Activated T-helper 1 cell treated with Interleukin-2 at 50 U/mL for 16 hours (primary cell): ENCODE results near the gene CRKL.

Experiments
- DNase-seq: peaks from one replicate; pipeline ENCODE4 v3.0.0-alpha.2; 2020; ENCODE audit warnings: low read depth

CRKL gene

DNA sequence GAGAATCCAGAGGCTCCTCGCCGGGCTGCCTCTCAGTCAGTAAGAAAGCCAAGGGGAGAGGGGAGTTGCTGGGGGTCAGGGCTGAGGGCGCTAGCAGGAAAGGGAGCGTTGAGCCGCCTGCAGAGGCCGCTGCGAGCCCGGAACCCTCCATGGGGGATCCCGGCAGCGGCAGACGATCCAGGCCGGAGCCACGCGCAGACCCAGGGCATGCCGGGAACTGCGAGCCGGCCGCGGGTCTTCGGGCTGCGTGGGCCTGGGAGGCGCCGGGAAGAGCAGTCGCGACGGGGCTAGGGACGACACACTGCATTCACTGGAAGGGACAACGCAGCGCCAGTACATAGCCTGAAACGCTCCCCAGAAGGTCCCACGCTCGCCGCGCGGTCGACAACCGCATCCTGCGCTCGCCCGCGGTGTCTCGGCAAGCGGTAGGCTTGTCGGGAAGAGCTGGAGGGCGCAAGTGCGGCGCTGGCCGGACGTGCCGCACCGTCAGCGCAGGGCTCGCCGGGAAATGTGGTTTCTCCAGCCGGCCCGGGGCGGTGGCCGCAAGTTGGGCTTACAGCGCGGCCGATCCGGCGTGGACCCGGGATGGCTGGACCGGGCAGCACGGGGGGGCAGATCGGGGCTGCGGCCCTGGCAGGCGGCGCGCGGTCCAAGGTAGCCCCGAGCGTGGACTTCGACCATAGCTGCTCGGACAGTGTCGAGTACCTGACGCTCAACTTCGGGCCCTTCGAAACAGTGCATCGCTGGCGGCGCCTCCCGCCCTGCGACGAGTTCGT is 64.8 kb downstream of the CRKL start, which contains the start of gene LZTR1:
Gene LZTR1 (plus strand): TSS at position 511 of the 776 bp plus-strand sequence. CDS start 75 bp downstream, at position 586.
- DNase-seq, result peak; percentile 50

DNA sequence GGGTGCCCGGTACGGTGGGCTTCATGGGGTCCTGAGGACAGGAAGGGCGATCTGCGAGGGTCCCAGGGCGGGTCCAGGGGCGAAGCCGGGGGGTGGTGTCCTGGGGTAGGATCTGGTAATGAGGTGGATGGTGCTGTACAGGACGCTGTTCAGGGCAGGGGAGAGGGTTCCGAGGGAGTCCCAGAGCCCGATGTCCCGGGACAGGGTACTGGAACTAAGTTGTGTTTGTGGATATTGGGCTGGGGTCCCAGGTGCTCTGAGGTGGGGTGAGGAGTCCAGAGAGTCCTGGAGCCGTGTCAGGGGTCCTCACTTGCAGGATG is 65.3 kb downstream of the CRKL start:
- no peak for DNase-seq

DNA sequence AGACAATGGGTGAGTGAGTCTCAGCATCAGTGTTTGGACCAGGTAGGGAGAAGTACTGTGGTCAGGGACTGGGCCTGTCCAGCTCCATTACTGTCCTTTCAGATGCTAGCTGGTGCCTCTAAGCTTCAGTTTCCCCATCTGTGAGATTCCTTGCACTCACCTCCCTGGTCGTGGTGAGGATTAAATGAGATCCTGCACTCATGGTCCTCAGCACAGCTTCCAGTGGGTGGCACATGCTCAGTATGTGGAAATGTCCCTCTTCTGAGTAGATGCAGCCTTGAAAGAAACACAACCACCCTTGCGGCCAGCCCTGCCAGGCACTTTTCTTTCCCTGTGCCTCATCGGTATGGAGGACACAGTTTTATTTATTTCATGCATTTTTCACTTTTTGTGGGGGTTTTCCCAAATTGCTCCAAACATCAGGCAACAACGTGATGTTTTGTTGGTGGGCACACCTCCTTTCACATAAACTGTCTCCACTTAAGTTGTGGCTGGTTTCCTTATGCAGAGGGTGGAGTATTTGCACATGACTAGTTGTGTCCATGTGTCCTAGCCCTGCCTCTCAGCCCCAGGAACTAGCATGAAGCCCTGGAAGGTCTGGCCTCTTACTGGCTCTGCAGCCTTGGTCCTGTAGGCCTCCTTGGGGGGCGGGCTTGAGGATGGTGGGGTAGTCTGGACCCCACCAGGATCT is 66.0 kb downstream of the CRKL start:
- DNase-seq, result no peak

DNA sequence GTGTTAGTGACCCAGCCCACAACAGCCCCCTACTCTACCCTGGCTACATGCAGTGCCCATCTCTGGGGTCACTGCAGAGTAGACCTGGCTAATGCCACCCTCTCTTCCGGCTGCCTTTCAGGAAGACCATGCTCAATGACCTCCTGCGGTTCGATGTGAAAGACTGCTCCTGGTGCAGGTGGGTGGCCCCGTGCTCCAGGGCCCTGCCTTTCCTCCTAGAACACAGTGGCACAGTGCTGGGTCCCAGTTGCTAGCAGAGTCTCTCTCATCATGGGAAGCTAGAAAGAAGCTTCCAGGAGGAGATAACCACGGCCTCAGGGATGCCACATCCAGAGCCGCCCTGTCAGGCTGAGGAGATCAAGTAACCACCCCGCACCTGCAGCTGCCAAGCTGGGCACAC is 68.5 kb downstream of the CRKL start:
- DNase-seq, result no peak

DNA sequence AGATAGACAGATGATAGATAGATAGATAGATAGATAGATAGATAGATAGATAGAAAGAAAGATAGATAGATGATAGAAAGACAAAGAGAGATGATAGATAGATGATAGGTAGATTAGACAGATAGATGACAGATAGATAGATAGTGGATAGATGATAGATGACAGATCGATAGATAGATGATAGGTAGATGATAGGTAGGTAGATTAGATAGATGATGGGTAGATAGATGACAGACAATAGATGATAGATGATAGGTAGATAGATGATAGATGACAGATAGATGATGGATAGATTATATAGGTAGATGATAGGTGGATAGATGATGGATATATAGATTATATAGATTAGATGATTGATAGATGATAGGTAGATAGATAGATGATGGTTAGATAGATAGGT is 69.2 kb downstream of the CRKL start:
- no peak for DNase-seq

DNA sequence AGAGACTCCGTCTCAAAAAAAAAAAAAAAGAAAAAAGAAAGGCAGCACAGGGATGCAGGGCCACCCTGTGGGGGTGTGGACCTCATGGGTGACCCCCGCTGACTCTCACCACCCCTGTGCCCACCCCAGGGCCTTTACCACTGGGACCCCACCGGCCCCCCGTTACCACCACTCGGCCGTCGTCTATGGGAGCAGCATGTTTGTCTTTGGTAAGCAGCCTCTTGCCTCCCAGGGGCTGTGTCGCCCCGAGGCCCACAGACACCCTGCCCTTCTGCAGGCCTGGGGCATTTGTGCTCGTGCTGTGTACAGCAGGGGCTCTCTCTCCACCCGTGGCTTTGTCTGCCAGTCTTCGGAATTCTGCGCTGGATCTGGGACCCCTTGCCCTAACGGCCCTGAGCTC is 70.2 kb downstream of the CRKL start:
- no peak for DNase-seq

DNA sequence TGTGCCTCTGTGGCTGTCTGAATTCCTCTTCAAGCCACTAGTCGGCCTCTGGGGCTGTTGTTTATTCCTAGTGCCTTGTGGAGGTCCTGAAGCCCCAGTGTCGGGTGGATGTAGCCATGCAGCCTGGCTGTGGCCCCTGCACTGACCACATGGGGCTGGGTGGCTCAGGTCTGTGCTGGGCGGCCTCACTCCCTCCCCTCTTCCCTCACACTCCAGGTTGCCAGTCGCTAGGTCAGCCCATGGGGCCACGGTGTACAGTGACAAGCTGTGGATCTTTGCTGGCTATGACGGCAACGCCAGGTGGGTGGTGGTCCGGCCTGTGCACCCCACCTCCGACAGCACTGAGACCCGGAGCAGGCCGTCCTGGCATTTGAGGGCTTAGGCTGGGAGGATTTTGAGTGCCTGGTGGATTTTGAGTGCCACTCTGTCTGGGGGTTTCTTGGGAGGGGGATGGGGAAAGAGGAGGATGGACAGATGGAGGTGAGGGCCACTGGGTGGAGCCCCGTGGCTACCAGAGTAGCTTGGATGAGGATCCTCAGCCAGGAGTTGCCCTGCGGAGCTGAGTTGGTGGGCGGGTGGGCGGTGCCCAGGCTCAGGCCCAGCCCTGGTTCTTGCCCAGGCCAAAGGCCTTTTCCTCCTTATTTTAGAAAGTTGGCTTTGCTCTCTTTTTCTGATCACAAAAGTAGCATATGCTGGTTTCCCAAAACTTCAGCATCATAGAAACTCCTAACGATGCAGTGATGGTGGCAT is 71.5 kb downstream of the CRKL start:
- DNase-seq, result no peak

DNA sequence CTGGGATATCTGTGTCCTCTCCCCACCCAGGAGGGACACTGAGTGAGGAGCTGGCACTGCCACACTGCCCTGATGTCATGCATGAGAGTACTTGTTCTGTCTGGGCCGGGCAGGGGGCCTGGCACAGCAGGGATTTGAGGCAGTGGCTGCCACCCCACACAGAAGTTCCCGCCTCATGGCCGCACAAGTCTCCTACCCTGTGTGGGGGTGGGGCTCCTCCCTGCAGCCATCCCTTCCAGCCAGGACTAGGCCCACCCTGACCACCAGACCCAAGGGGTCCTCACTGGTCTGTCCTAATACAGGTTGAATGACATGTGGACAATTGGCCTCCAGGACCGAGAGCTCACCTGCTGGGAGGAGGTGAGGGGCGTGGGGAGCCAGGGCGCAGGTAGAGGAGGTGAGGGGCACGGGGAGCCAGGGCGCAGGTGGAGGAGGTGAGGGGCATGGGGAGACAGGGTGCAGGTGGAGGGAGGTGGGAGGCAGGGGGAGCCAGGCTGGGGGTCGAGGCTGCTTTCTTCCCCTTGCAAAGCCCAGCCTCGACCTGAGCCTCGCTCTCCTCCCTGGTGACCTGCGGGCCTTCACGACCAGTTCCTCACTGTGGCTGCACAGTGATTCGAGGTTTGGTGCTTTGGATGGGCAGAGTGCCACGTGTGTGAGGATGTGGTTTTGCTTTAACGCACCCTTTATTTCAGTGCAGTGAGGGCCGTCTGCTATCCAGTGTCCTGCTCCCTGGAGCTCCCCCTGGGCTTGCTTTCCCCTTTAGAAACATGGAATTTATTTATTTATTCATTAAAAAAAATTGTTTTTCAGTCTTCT is 72.3 kb downstream of the CRKL start:
- DNase-seq, result no peak

DNA sequence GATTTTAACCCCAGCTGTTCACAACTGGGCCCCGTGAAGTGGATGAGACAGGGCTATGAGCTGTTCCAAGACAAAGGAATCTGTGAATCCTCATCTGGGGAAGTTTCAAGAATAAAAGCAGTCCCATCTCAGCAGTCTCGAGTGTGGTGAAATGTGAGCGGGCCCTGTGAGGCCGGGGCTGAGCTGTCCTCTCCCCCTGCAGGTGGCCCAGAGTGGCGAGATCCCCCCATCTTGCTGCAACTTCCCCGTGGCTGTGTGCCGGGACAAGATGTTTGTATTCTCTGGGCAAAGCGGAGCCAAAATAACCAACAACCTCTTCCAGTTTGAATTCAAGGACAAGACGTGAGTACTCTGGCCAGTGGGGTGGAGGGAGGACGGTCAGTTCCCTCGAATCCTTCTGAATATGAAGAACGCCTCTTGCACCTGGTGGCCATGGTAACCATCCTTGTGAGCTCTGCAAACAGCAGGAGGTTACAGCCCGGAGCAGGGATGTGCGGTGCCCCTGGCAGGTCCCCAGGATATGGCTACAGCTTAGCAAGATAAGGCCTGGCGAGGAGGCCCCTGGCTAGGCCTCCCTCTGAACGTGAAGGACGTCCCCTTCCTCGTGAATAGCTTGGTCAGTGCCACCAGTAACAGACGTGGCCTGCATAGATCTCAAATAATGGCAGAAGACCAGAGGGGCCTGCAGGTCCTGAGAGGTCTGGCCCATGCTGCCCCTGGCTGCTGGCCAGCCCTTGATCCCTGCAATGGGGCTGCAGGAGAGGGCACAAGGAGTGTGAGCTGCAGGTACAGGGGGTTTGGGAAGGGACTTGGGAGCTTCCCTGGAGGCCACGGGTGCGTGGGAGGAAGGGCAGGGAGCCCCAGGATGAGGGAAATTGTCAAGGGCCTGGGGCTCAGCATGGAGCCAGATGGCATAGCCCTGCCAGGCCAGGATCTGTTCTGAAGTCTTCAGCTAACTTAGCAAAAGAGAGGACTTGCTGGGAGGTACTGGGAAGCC is 73.3 kb downstream of the CRKL start:
- DNase-seq, result no peak

DNA sequence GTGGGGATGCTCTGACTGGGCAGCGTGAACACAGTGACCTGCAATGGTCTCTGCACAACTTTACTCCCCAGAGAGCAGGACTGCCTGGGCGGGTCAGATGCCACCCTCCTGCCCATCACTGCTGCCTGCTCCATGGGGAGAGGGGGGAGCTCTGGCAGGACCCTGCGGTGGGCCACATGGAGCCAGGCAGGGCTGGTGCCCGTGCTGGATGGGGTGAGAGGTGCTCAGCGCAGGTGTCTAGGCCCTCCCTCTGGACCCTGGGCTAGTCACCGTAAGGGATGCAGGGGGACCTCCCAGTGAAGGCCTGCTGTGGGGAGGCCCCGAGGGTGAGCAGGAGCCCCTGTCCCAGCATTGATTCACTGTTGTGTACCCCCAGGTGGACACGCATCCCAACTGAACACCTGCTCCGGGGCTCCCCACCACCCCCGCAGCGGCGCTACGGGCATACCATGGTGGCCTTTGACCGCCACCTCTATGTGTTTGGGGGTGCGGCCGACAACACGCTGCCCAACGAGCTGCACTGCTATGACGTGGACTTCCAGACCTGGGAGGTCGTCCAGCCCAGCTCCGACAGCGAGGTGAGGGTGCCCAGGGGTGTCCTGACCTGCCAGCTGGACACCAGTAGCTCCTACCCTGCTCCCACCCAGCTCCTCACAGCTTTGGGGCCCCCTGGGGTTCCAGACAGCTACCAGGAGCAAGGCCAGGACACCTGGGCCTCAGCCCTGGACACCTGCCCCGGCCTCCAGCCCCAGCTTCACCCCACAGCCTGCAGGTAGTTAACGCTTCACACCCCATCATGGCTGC is 74.2 kb downstream of the CRKL start:
- DNase-seq, result no peak

DNA sequence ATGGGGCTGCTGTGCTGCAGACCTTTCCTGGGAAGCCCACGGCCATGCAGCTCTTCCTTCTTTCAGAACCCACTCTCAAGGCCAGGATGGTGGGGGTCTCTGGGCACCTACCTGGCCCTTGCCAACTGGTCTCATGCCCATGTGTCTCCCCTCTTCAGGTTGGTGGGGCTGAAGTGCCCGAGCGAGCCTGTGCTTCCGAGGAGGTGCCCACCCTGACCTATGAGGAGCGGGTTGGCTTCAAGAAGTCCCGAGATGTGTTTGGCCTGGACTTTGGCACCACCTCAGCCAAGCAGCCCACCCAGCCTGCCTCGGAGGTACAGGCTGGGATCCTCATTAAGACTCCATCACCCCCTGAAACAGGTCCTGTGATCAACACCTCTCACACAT is 74.8 kb downstream of the CRKL start:
- no peak for DNase-seq

DNA sequence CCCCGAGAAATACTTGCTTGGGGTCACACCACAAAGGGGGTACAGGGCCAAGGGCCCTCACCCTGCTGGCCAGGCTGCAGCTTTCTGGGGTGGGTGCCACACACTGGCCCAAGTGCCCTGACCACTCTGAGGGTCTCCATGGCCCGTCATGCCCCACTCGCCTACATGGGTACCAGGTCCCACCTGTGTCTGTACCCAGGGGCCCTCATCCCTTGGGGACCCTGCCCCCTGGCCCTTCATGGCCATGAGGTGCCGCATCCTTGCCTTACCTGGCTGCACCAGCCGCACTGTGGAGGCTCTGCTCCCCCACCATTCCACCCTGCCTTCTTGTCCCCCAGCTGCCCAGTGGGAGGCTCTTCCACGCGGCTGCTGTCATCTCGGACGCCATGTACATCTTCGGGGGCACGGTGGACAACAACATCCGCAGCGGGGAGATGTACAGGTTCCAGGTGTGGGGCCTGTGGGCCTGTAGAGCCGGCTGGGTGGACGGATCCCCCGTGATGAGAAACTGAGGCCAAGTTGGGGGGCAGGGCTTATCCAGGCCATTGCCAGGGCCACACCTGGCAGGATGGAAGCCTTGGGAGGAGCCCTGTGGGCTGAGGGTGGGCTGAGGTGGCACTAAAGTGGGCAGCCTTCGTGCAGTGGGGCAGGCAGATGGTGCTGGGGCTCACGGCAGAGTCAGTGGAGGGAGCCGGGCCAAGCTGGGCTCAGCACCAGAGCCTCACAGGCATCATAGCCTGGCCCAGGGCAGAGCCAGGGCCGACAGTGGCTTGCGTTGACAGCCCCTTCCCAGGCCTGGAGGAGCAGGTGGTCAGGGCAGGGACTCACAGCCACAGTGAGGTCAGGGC is 75.5 kb downstream of the CRKL start:
- no peak for DNase-seq

DNA sequence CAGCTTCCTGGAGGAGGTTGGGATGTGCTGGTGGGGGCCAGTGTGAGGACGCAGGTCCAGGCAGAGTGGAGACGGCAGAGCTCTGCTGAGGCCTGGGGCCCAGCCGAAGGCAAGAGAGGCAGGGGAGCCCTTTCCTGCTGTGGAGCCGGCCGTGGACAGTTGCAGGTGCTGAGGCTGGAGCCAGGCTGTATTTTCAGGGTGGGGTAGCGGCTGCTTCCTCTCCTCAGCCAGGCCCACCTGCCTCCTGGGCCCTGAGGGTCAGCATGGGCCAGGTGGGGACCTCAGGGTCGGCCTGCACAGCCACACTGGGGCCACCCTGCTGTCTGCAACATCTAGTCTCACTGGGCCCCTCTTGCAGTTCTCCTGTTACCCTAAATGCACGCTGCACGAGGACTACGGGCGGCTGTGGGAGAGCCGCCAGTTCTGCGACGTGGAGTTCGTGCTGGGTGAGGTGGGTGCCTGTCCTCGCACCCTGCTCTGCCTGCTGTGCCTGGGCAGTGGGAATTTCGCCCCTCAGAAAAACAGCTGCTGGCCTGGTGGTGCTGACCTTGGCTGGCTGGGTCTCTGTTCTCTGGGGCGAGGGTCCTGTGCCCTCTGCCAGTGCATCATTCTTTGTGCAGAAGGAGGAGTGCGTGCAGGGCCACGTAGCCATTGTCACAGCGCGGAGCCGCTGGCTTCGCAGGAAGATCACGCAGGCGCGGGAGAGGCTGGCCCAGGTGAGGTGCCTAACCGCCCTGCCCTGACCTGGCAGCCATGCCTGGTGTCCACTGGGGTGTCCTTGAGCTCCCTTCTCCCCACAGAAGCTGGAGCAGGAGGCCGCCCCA is 76.3 kb downstream of the CRKL start:
- DNase-seq, result no peak

DNA sequence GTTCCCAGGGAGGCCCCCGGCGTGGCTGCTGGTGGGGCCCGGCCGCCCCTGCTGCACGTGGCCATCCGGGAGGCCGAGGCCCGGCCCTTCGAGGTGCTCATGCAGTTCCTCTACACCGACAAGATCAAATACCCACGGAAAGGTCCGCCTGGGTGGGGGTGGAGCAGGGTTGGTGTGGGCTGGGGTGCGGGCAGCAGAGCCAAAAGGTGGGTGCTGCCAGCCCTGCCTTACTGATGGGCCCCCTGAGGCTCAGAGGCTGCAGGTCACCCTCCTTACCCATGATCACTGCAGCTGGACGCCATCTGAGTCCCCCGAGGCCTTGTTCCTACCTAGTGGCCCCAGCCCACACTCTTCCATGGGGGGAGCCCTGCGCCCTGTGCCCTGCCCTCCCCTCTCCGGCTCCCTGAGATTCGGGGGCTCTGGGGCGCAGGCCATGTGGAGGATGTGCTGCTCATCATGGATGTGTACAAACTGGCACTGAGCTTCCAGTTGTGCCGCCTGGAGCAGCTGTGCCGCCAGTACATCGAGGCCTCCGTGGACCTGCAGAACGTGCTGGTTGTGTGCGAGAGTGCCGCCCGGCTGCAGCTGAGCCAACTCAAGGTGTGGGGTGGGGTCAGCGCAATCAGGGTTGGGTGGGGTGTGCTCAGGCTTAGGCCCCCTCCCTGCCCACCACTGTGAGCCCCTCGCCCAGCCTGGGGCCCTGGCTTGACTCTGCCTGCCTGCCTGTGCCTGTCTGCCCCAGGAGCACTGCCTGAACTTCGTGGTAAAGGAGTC is 77.1 kb downstream of the CRKL start:
- DNase-seq, result no peak

DNA sequence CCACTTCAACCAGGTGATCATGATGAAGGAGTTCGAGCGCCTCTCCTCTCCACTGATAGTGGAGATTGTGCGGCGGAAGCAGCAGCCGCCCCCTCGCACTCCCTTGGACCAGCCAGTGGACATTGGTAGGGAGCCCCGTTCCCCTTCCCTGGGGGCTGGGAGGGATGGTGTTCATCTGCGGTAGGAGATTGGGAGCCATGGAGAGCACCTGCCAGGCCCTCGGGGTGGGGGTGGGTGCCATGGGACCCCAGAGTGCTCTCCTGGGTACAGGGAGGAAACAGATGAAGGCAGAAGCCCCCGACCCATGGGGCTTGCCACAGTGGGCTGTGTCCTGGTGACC is 77.7 kb downstream of the CRKL start:
- no peak for DNase-seq

DNA sequence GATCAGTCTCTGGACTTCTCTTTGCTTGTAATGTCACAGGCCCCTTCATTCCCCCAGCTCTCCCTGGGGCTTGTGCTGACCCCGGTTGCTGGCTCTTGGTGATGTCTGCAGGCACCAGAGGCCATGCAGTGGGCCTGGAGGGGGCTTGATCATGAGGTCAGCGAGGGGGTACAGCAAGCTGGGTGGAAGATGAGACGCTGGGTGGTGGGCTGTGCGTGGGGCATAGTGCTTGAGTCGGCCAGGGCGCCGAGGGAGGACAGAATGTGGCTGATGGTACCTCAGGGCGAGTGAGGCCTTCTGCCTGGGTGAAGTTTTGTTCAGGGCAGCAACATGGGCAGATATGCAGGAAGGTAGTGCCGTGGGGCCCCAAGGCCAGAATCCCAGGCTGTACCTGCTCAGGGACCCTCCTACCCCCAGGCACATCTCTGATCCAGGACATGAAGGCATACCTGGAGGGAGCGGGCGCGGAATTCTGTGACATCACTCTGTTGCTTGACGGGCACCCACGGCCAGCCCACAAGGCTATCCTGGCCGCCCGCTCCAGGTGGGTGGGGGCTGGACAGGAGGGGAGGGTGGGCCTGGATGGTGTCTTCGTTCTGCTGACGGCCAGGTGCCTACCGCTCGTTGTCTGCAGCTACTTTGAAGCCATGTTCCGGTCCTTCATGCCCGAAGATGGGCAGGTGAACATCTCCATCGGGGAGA is 78.3 kb downstream of the CRKL start:
- DNase-seq, result no peak

DNA sequence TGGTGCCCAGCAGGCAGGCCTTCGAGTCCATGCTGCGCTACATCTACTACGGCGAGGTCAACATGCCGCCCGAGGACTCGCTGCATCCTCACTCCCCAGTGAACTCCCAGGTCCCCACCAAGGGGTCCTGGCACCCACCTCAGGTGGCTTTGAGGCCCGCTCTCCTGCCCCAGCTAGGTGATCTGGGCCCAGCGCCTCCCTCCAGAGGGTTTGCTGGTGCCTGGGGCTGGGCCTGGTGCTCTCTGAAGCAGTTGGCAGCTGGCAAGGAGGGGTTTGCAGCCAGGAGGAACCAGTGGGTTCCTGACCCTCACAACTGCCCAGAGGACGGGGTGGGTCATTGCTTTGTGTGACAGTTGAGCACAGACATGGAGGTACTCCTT is 78.8 kb downstream of the CRKL start:
- no peak for DNase-seq
